ENCODE results near the gene BAG3.

BAG3 gene

DNA sequence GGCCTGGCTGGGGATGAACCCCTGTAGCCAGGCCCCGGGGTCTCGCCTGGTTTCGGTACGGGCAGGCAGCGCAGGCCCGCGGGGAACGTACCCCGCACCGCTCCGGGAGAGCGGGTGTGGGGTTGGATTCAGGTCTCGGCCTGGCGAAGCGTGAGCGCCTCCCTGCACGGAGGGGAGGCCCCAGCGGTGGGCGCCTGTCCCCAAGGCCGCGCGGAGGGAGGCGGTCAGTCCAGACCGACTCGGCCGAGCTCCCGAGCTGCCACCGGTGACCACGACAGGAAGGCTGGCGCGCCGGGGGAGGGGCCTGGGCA, 74.3 kb downstream of the BAG3 start (continued):
- TF ChIP-seq ZNF221 (tag by site-specific recombination; IDR thresholded peaks at IDR 0.05; ENCODE audit: borderline replicate concordance) (no peak), ZNF792 (tag by site-specific recombination; IDR thresholded peaks at IDR 0.05) (peak; percentile 85; the same call in 1 of the 2 replicates), FEZF1 (tag by site-specific recombination; IDR thresholded peaks at IDR 0.05) (no peak), ZNF514 (tag by site-specific recombination; IDR thresholded peaks at IDR 0.05) (no peak), ZBTB1 (tag by site-specific recombination; IDR thresholded peaks at IDR 0.05) (no peak), ZNF629 (tag by site-specific recombination; IDR thresholded peaks at IDR 0.05) (no peak), ZNF48 (tag by site-specific recombination; IDR thresholded peaks at IDR 0.05) (no peak), ZNF146 (tag by site-specific recombination; IDR thresholded peaks at IDR 0.05) (0 out of 2 replicates have a peak, but pooled peaks have one; percentile 25), BCL6B (tag by site-specific recombination; IDR thresholded peaks at IDR 0.05) (no peak), YY2 (tag by site-specific recombination; IDR thresholded peaks at IDR 0.05) (no peak), ZNF621 (tag by site-specific recombination; IDR thresholded peaks at IDR 0.05) (no peak), ZFP37 (tag by site-specific recombination; IDR thresholded peaks at IDR 0.05) (peak; percentile 62; the same call in 1 of the 2 replicates), ZNF624 (tag by site-specific recombination; IDR thresholded peaks at IDR 0.05) (no peak), ZSCAN4 (tag by site-specific recombination; IDR thresholded peaks at IDR 0.05) (no peak), ZNF266 (tag by site-specific recombination; IDR thresholded peaks at IDR 0.05; ENCODE audit: low read depth) (no peak), ZNF335 (tag by site-specific recombination; conservative IDR thresholded peaks at IDR 0.05) (peak; percentile 74), PRDM1 (tag by site-specific recombination; IDR thresholded peaks at IDR 0.05) (no peak), ZIC2 (tag by site-specific recombination; IDR thresholded peaks at IDR 0.05) (peak; percentile 87), KLF7 (tag by site-specific recombination; IDR thresholded peaks at IDR 0.05; ENCODE audit: borderline replicate concordance) (no peak), EGR2 (tag by site-specific recombination; IDR thresholded peaks at IDR 0.05; ENCODE audit: low read depth) (no peak; the same call in 1 of the 2 replicates), ZNF394 (tag by site-specific recombination; IDR thresholded peaks at IDR 0.05; ENCODE audit: borderline replicate concordance) (no peak), ZNF133 (tag by site-specific recombination; IDR thresholded peaks at IDR 0.05) (no peak), ZNF707 (tag by site-specific recombination; IDR thresholded peaks at IDR 0.05) (no peak), KLF1 (tag by site-specific recombination; IDR thresholded peaks at IDR 0.05) (no peak), ZNF132 (tag by site-specific recombination; IDR thresholded peaks at IDR 0.05; ENCODE audit: borderline replicate concordance) (no peak), ZNF513 (tag by site-specific recombination; IDR thresholded peaks at IDR 0.05) (no peak), ZNF324 (tag by site-specific recombination; IDR thresholded peaks at IDR 0.05) (no peak), ZNF658 (tag by site-specific recombination; IDR thresholded peaks at IDR 0.05) (no peak), ZSCAN30 (tag by site-specific recombination; IDR thresholded peaks at IDR 0.05) (peak; percentile 73; the same call in 1 of the 2 replicates), HOXD13 (CRISPR knock-in tag; IDR thresholded peaks at IDR 0.05; ENCODE audit: borderline replicate concordance) (no peak), ZNF16 (tag by site-specific recombination; IDR thresholded peaks at IDR 0.05; ENCODE audit: low read depth) (no peak), GLIS1 (tag by site-specific recombination; IDR thresholded peaks at IDR 0.05) (peak; percentile 85)
- TF ChIP-seq, protein P1, sequence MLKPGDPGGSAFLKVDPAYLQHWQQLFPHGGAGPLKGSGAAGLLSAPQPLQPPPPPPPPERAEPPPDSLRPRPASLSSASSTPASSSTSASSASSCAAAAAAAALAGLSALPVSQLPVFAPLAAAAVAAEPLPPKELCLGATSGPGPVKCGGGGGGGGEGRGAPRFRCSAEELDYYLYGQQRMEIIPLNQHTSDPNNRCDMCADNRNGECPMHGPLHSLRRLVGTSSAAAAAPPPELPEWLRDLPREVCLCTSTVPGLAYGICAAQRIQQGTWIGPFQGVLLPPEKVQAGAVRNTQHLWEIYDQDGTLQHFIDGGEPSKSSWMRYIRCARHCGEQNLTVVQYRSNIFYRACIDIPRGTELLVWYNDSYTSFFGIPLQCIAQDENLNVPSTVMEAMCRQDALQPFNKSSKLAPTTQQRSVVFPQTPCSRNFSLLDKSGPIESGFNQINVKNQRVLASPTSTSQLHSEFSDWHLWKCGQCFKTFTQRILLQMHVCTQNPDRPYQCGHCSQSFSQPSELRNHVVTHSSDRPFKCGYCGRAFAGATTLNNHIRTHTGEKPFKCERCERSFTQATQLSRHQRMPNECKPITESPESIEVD (tag by site-specific recombination; IDR thresholded peaks at IDR 0.05): no peak
- TF ChIP-seq, protein P2, sequence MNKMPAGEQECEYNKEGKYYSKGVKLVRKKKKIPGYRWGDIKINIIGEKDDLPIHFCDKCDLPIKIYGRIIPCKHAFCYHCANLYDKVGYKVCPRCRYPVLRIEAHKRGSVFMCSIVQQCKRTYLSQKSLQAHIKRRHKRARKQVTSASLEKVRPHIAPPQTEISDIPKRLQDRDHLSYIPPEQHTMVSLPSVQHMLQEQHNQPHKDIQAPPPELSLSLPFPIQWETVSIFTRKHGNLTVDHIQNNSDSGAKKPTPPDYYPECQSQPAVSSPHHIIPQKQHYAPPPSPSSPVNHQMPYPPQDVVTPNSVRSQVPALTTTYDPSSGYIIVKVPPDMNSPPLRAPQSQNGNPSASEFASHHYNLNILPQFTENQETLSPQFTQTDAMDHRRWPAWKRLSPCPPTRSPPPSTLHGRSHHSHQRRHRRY (tag by site-specific recombination; IDR thresholded peaks at IDR 0.05): no peak
- TF ChIP-seq, protein P3, sequence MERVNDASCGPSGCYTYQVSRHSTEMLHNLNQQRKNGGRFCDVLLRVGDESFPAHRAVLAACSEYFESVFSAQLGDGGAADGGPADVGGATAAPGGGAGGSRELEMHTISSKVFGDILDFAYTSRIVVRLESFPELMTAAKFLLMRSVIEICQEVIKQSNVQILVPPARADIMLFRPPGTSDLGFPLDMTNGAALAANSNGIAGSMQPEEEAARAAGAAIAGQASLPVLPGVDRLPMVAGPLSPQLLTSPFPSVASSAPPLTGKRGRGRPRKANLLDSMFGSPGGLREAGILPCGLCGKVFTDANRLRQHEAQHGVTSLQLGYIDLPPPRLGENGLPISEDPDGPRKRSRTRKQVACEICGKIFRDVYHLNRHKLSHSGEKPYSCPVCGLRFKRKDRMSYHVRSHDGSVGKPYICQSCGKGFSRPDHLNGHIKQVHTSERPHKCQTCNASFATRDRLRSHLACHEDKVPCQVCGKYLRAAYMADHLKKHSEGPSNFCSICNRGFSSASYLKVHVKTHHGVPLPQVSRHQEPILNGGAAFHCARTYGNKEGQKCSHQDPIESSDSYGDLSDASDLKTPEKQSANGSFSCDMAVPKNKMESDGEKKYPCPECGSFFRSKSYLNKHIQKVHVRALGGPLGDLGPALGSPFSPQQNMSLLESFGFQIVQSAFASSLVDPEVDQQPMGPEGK (tag by site-specific recombination; IDR thresholded peaks at IDR 0.05): no peak

Data from HEK293 (cell line).